ENCODE results near the gene UBTD1. TPM values are rescaled to one million over a fixed set of nuclear protein-coding genes. Genes with fewer than 3 reads are reported as not detected.

UBTD1 gene
- total RNA-seq, 4 donors from 2014 or later, result 0.29 to 25.9 (median 6.7) TPM

DNA sequence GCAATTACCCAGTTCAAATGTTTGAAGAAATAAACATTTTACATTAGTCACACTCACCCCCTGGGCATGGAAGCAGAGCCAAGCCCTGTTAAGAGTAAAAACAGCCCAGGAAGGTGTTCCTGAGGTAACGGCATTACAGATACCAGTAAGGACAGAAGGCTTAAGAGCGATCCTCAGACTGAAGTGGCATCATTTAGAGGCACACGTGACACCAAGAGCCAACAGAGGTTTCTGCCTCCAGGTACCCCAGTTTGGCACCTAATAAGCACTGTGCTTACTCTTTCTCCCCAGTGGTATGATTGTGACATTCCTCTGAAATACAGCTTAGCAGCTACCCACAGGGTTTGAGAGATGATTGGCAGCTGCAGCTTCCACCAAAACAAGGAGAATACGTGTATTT is 17.7 kb upstream of the UBTD1 start:
- intact Hi-C loops (cut with DNase I; ENCODE audit: low total_unique reads), result no loop called here
- H3K4me1 ChIP-seq, result no peaks in the 10 kb centered on the region
- no peak overlapping the region for H3K27ac ChIP-seq
- DNase-seq, result no peak
- TF ChIP-seq, protein P1, sequence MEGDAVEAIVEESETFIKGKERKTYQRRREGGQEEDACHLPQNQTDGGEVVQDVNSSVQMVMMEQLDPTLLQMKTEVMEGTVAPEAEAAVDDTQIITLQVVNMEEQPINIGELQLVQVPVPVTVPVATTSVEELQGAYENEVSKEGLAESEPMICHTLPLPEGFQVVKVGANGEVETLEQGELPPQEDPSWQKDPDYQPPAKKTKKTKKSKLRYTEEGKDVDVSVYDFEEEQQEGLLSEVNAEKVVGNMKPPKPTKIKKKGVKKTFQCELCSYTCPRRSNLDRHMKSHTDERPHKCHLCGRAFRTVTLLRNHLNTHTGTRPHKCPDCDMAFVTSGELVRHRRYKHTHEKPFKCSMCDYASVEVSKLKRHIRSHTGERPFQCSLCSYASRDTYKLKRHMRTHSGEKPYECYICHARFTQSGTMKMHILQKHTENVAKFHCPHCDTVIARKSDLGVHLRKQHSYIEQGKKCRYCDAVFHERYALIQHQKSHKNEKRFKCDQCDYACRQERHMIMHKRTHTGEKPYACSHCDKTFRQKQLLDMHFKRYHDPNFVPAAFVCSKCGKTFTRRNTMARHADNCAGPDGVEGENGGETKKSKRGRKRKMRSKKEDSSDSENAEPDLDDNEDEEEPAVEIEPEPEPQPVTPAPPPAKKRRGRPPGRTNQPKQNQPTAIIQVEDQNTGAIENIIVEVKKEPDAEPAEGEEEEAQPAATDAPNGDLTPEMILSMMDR (IDR thresholded peaks at IDR 0.05), result no peak
- no peak for TF ChIP-seq POLR2A (IDR thresholded peaks at IDR 0.05)
- H3K9me3 ChIP-seq, result no peaks in the 10 kb centered on the region
- H3K27me3 ChIP-seq, result no peaks in the 10 kb centered on the region
- no peak overlapping the region for H3K4me3 ChIP-seq
- H3K36me3 ChIP-seq, result no peaks in the 10 kb centered on the region

DNA sequence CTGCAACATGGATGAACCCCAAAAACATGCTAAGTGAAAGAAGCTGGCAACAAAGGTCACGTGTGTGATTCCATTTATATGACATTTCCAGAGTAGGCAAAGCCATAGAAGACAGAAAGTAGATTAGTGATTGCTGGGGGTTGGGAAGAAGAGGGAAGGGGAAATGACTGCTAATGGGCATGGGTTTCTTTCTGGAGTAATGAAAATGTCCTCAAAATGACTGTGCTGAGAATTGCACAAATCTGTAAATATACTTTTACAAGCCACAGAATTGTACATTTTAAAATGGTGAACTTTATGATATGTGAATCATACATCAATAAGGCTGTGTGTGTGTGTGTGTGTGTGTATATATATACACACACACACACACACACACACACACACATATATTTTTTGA is 16.3 kb upstream of the UBTD1 start:
- no peak overlapping the region for H3K27ac ChIP-seq
- H3K36me3 ChIP-seq, result no peaks in the 10 kb centered on the region
- no peaks in the 10 kb centered on the region for H3K27me3 ChIP-seq
- intact Hi-C loops (cut with DNase I; ENCODE audit: low total_unique reads), result no loop called here
- TF ChIP-seq POLR2A (IDR thresholded peaks at IDR 0.05), result no peak
- TF ChIP-seq, protein P1 (IDR thresholded peaks at IDR 0.05), result no peak
- H3K9me3 ChIP-seq, result no peaks in the 10 kb centered on the region
- H3K4me1 ChIP-seq, result no peaks in the 10 kb centered on the region
- no peak for DNase-seq
- H3K4me3 ChIP-seq, result no peak overlapping the region

DNA sequence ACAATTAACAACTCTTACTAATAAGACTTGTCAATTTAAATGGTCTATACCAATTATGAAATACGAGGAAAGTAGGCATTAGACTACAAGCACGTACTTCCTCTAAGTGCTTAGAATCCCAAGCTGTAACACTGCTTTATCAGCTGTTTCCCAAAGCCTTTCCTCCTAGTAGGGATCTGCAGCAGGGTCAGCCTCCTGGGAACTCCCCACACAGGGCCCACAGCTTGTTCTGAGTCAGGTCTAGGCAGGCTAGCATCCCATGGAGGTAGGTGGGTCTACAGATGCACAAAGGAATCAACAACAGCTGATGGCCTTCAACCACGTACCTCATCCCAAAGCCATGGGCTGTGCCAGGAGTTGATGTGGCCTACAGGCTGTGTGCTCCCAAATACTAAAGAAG is 15.2 kb upstream of the UBTD1 start:
- TF ChIP-seq, protein P1 (IDR thresholded peaks at IDR 0.05), result no peak
- TF ChIP-seq POLR2A (IDR thresholded peaks at IDR 0.05), result no peak
- intact Hi-C loops (cut with DNase I; ENCODE audit: low total_unique reads), result no loop called here
- Histone ChIP-seq H3K27ac (no peak overlapping the region), H3K4me1 (no peaks in the 10 kb centered on the region), H3K27me3 (no peaks in the 10 kb centered on the region), H3K4me3 (no peak overlapping the region), H3K9me3 (no peaks in the 10 kb centered on the region), H3K36me3 (no peaks in the 10 kb centered on the region)
- DNase-seq, result no peak

DNA sequence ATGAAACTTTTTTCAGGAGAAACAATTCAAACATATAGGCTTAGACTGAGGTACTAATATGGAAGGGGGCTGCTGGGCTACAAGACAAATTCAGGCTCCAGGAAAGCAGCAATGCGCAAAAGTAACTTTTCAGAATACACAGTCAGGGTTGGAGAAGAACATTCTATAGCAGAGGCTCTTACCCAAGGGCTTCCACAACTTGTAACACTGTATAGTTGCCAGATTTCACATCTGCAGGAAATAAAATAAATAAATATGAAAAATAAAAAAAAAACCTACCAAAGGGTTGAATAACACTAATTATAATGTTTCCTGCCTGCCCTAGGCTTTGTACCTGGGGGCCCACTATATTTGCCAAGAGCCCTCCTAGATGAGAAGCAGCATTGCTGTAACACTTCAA is 14.8 kb upstream of the UBTD1 start:
- no peaks in the 10 kb centered on the region for H3K27me3 ChIP-seq
- no peaks in the 10 kb centered on the region for H3K9me3 ChIP-seq
- intact Hi-C loops (cut with DNase I; ENCODE audit: low total_unique reads), result no loop called here
- TF ChIP-seq, protein P1 (IDR thresholded peaks at IDR 0.05), result no peak
- TF ChIP-seq POLR2A (IDR thresholded peaks at IDR 0.05), result no peak
- no peak overlapping the region for H3K27ac ChIP-seq
- H3K4me1 ChIP-seq, result no peaks in the 10 kb centered on the region
- no peaks in the 10 kb centered on the region for H3K36me3 ChIP-seq
- no peak overlapping the region for H3K4me3 ChIP-seq
- no peak for DNase-seq

DNA sequence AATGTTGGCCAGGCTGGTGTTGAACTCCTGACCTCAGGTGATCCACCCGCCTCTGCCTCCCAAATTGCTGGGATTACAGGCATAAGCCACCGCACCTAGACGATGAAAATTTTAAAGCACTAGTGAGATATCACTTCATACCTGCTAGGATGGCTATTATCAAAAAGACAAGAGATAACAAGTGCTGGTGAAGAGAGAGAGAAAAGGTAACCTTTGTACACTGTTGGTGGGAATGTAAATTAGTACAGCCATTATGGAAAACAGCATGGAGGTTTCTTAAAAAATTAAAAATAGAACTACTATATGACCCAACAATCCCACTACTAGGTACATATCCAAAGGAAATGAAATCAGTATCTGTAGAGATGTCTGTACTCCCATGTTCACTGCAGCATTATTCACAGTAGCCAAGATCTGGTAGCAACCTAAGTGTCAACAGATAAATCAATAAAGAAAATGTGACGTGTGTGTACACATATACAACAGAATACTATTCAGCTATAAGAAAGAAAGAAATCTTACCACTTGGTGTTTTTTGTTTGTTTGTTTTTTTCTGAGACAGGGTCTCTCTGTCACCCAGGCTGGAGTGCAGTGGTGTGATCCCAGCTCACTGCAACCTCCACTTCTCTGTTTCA is 13.0 kb upstream of the UBTD1 start:
- DNase-seq, result no peak
- TF ChIP-seq, protein P1 (IDR thresholded peaks at IDR 0.05), result no peak
- Histone ChIP-seq H3K4me1 (peaks cover 0 to 3% of the 10 kb centered on the region in 2 donors), H3K9me3 (no peaks in the 10 kb centered on the region), H3K27me3 (no peaks in the 10 kb centered on the region), H3K36me3 (no peaks in the 10 kb centered on the region), H3K27ac (no peak overlapping the region), H3K4me3 (no peak overlapping the region)
- intact Hi-C loops (cut with DNase I; ENCODE audit: low total_unique reads), result no loop called here
